Measurements from ENCODE around the gene GRIK3. TPM values are rescaled to one million over a fixed set of nuclear protein-coding genes. Genes with fewer than 3 reads are reported as not detected.

The GRIK3 gene
- total and polyA plus RNA-seq, 2 of the 8 experiments (the other 6 are each of a cell fraction or from before 2014, with no cell fraction given): 2.1 to 3.4 TPM

GRCh38 chr1:37069406-37069805 is 35.1 kb upstream of the GRIK3 start:
- DNase-seq (ENCODE audit: low read depth in 1 of 2, low spot score in 2 of 2) (no peak), FAIRE-seq (no peak)
- H3K27ac ChIP-seq (ENCODE audit: low read depth, low read length): no peak overlapping the region
- no peaks in the 10 kb centered on the region for H3K9me3 ChIP-seq (ENCODE audit: insufficient read depth in 2 of 2, low read depth in 1 of 2, low read length in 1 of 2)
- no peaks in the 10 kb centered on the region for H3K79me2 ChIP-seq (ENCODE audit: control insufficient read depth in 1 of 2, insufficient read depth in 2 of 2, low read length in 2 of 2)
- H3K36me3 ChIP-seq (ENCODE audit: control insufficient read depth in 2 of 4, insufficient read depth in 4 of 4, low read length in 3 of 4): no peaks in the 10 kb centered on the region
- H4K91ac ChIP-seq (replicated peaks; ENCODE audit: insufficient read length, low read length): no peak overlapping the region
- no peak overlapping the region for H3K56ac ChIP-seq (replicated peaks; ENCODE audit: insufficient read length, low read depth, low read length)
- H2BK15ac ChIP-seq (ENCODE audit: low read length): no peak overlapping the region
- CTCF ChIA-PET (ENCODE audit: partially characterized antibody): interaction anchor here (1.1 to 1.4 kb wide), 2 partner anchors 25 to 205 kb away, joined by 4 to 5 read pairs; no protein-coding TSS in a partner anchor
- no peak overlapping the region for H2BK20ac ChIP-seq (ENCODE audit: low read length)
- no peak overlapping the region for H3K14ac ChIP-seq (ENCODE audit: insufficient read length)
- peak overlapping the region; percentile 6; the same call in 1 of the 2 replicates for H4K8ac ChIP-seq (ENCODE audit: extremely low read depth, insufficient read depth, low read length)
- no peaks in the 10 kb centered on the region for H3K4me1 ChIP-seq (replicated peaks in 1 of 4; ENCODE audit: control insufficient read depth in 3 of 4, insufficient read depth in 4 of 4, low read length in 3 of 4)
- 86% methylated on average over 4 of the region's 4 CpGs; no CpG with 5 or more reads in 1 of the 2 experiments for WGBS, 2 experiments (ENCODE audit: extremely low coverage in 1 of 2, insufficient coverage in 1 of 2, insufficient read length in 1 of 2, insufficient replicate concordance in 2 of 2, low coverage in 1 of 2, low lambda C conversion rate in 2 of 2, missing lambda C conversion rate in 1 of 2)
- POLR2A ChIA-PET (ENCODE audit: partially characterized antibody): interaction anchor here (1.5 kb wide), 1 partner anchor 15 kb away, joined by 3 read pairs; no protein-coding TSS in a partner anchor
- no peak overlapping the region for H4K5ac ChIP-seq (ENCODE audit: insufficient read length, low read depth, low read length)
- no peak overlapping the region for H2BK120ac ChIP-seq (replicated peaks; ENCODE audit: low read depth, low read length)
- H3K9ac ChIP-seq (replicated peaks in 1 of 4; ENCODE audit: extremely low read depth in 1 of 4, low read depth in 3 of 4, low read length in 3 of 4): no peak overlapping the region
- H3K27me3 ChIP-seq (replicated peaks in 1 of 4; ENCODE audit: control insufficient read depth in 3 of 4, extremely low read depth in 1 of 4, insufficient read depth in 3 of 4, low read length in 3 of 4): no peaks in the 10 kb centered on the region
- no peaks in the 10 kb centered on the region for H3K79me1 ChIP-seq (ENCODE audit: low read depth, low read length)
- no peak overlapping the region for H3K23ac ChIP-seq (ENCODE audit: insufficient read length)
- no peak overlapping the region for H2AFZ ChIP-seq (ENCODE audit: low read length)
- no peak overlapping the region for H2BK5ac ChIP-seq (ENCODE audit: low read depth, low read length)
- H3K4me2 ChIP-seq (ENCODE audit: insufficient read depth in 1 of 2, low read depth in 2 of 2, low read length in 2 of 2): no peak overlapping the region
- H4K20me1 ChIP-seq (replicated peaks in 1 of 2; ENCODE audit: control insufficient read depth in 1 of 2, insufficient read depth in 2 of 2, low read length in 2 of 2): no peaks in the 10 kb centered on the region
- H3K4me3 ChIP-seq (ENCODE audit: extremely low read depth in 1 of 4, insufficient read depth in 2 of 4, low read depth in 3 of 4, low read length in 4 of 4): no peak overlapping the region
- H3K18ac ChIP-seq (ENCODE audit: extremely low read depth, low read length): no peak overlapping the region
- no peak overlapping the region for H2AK5ac ChIP-seq (ENCODE audit: low read depth, low read length)
- no peaks in the 10 kb centered on the region for H3K23me2 ChIP-seq (ENCODE audit: low read depth, low read length)
- H3K4ac ChIP-seq (replicated peaks; ENCODE audit: insufficient read length, low read depth, low read length): no peak overlapping the region
- H2BK12ac ChIP-seq (ENCODE audit: low read depth, low read length): no peak overlapping the region
- TF ChIP-seq CBX8 (IDR thresholded peaks at IDR 0.05; ENCODE audit: borderline replicate concordance, low read depth, low read length): no peak
- TF ChIP-seq ASH2L (IDR thresholded peaks at IDR 0.05; ENCODE audit: low read length): no peak
- TF ChIP-seq BCL11A (IDR thresholded peaks at IDR 0.05; ENCODE audit: low read depth in 2 of 2, low read length in 2 of 2): no peak
- no peak for TF ChIP-seq CTBP2 (IDR thresholded peaks at IDR 0.05; ENCODE audit: borderline replicate concordance, insufficient read depth, insufficient read length, low read length)
- no peak for TF ChIP-seq POLR2A (IDR thresholded peaks at IDR 0.05; ENCODE audit: control extremely low read depth in 1 of 2, low read depth in 2 of 2, low read length in 2 of 2)
- no peak for TF ChIP-seq MAX (IDR thresholded peaks at IDR 0.05)
- TF ChIP-seq MAFK (IDR thresholded peaks at IDR 0.05; ENCODE audit: low read depth, low read length): no peak
- no peak for TF ChIP-seq RAD21 (IDR thresholded peaks at IDR 0.05 in 1 of 2, conservative IDR thresholded peaks at IDR 0.05 in 1 of 2; ENCODE audit: low read depth in 2 of 2, low read length in 2 of 2)
